Measurements from ENCODE around the gene PLEKHA8. TPM values are rescaled to one million over a fixed set of nuclear protein-coding genes. Genes with fewer than 3 reads are reported as not detected.

PLEKHA8 gene
- total and polyA plus RNA-seq, 10 of the 15 experiments (the other 5 are each of a cell fraction or from before 2014, with no cell fraction given) = 1.1 to 13.2 (median 5.7) TPM

DNA sequence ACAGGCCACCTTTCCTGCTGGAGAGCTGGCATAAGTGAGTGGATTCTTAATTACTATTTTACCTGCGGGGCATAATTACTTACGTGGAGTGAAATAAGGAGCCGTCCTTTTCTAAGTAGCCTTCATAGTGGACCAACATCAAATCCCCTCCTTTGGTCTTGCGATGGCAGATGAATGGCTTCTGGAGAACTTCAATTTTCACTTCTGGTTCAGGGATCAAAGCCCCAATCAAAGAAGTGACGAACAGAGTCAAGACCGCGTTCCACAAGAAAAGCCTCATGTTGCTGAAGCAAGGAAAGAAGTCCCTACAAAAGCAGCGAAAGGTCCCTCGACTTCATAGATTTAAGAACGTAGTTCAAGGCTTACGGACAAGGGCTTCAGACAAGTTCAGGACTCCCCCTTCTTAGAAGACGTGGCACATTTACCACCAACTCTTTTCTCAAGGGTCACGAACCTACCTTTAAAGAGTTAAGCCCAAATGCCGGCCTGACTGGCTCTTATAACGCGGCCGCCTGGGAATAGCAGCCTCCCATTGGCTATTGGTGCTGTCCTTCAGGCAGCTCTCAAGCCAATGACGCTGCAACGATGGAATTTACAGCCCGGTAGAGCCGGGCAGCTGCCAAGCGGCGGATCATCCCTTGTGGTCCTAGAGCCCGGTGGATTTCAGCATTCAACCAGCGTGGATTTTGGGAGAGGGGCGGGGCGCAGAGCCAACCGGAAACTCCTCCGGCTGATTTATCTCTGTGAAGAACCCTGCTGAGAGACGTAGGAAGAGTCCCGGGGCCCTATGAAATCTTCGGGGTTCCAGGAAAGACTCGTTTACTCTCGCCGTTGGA is 1.8 kb upstream of the PLEKHA8 start, which contains the start of gene FKBP14 (continued):
- TF ChIP-seq NFYA (IDR thresholded peaks at IDR 0.05; ENCODE audit: borderline replicate concordance, low read depth, low read length) = peak; percentile 67; the same call in 1 of the 2 replicates
- TF ChIP-seq FOS (IDR thresholded peaks at IDR 0.05; ENCODE audit: borderline replicate concordance, extremely low read depth, insufficient read length) = peak; percentile 72
- TF ChIP-seq TCF12 (IDR thresholded peaks at IDR 0.05; ENCODE audit: low read depth, low read length) = peak; percentile 57; the same call in 1 of the 2 replicates
- no peak for TF ChIP-seq ZNF24 (IDR thresholded peaks at IDR 0.05)
- TF ChIP-seq, protein P1, sequence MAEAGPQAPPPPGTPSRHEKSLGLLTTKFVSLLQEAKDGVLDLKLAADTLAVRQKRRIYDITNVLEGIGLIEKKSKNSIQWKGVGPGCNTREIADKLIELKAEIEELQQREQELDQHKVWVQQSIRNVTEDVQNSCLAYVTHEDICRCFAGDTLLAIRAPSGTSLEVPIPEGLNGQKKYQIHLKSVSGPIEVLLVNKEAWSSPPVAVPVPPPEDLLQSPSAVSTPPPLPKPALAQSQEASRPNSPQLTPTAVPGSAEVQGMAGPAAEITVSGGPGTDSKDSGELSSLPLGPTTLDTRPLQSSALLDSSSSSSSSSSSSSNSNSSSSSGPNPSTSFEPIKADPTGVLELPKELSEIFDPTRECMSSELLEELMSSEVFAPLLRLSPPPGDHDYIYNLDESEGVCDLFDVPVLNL (IDR thresholded peaks at IDR 0.05; ENCODE audit: low read depth, low read length) = 0 out of 2 replicates have a peak, but pooled peaks have one; percentile 10
- peak; percentile 66; the same call in 1 of the 2 replicates for TF ChIP-seq SMARCA5 (IDR thresholded peaks at IDR 0.05)
- TF ChIP-seq NR2C2 (IDR thresholded peaks at IDR 0.05; ENCODE audit: borderline replicate concordance, control insufficient read depth, insufficient read length, low read depth) = no peak
- TF ChIP-seq STAT1 (conservative IDR thresholded peaks at IDR 0.05) = 0 out of 2 replicates have a peak, but pooled peaks have one; percentile 22
- TF ChIP-seq RFX5 (IDR thresholded peaks at IDR 0.05; ENCODE audit: low read depth, low read length) = peak; percentile 49; the same call in 1 of the 2 replicates
- no peak for TF ChIP-seq FOXK2 (IDR thresholded peaks at IDR 0.05)
- TF ChIP-seq POLR2AphosphoS2 (IDR thresholded peaks at IDR 0.05; ENCODE audit: low read depth, low read length) = peak; percentile 76; the same call in 1 of the 2 replicates
- TF ChIP-seq, protein P2, sequence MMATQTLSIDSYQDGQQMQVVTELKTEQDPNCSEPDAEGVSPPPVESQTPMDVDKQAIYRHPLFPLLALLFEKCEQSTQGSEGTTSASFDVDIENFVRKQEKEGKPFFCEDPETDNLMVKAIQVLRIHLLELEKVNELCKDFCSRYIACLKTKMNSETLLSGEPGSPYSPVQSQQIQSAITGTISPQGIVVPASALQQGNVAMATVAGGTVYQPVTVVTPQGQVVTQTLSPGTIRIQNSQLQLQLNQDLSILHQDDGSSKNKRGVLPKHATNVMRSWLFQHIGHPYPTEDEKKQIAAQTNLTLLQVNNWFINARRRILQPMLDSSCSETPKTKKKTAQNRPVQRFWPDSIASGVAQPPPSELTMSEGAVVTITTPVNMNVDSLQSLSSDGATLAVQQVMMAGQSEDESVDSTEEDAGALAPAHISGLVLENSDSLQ (IDR thresholded peaks at IDR 0.05) = peak; percentile 99
- no peak for TF ChIP-seq ZZZ3 (IDR thresholded peaks at IDR 0.05; ENCODE audit: control insufficient read depth, insufficient read length, low read depth)
- 0 out of 2 replicates have a peak, but pooled peaks have one; percentile 36 for TF ChIP-seq LARP7 (IDR thresholded peaks at IDR 0.05)
- TF ChIP-seq TCF3 (IDR thresholded peaks at IDR 0.05; ENCODE audit: borderline replicate concordance, insufficient read depth, low read depth, low read length) = no peak
- no peak for TF ChIP-seq HDAC2 (IDR thresholded peaks at IDR 0.05)
- TF ChIP-seq NFXL1 (IDR thresholded peaks at IDR 0.05; ENCODE audit: borderline replicate concordance) = no peak
- TF ChIP-seq, protein P3, sequence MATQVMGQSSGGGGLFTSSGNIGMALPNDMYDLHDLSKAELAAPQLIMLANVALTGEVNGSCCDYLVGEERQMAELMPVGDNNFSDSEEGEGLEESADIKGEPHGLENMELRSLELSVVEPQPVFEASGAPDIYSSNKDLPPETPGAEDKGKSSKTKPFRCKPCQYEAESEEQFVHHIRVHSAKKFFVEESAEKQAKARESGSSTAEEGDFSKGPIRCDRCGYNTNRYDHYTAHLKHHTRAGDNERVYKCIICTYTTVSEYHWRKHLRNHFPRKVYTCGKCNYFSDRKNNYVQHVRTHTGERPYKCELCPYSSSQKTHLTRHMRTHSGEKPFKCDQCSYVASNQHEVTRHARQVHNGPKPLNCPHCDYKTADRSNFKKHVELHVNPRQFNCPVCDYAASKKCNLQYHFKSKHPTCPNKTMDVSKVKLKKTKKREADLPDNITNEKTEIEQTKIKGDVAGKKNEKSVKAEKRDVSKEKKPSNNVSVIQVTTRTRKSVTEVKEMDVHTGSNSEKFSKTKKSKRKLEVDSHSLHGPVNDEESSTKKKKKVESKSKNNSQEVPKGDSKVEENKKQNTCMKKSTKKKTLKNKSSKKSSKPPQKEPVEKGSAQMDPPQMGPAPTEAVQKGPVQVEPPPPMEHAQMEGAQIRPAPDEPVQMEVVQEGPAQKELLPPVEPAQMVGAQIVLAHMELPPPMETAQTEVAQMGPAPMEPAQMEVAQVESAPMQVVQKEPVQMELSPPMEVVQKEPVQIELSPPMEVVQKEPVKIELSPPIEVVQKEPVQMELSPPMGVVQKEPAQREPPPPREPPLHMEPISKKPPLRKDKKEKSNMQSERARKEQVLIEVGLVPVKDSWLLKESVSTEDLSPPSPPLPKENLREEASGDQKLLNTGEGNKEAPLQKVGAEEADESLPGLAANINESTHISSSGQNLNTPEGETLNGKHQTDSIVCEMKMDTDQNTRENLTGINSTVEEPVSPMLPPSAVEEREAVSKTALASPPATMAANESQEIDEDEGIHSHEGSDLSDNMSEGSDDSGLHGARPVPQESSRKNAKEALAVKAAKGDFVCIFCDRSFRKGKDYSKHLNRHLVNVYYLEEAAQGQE (IDR thresholded peaks at IDR 0.05; ENCODE audit: low read depth, low read length) = no peak
- no peak for TF ChIP-seq ZBED1 (IDR thresholded peaks at IDR 0.05; ENCODE audit: borderline replicate concordance)
- TF ChIP-seq, protein P4, sequence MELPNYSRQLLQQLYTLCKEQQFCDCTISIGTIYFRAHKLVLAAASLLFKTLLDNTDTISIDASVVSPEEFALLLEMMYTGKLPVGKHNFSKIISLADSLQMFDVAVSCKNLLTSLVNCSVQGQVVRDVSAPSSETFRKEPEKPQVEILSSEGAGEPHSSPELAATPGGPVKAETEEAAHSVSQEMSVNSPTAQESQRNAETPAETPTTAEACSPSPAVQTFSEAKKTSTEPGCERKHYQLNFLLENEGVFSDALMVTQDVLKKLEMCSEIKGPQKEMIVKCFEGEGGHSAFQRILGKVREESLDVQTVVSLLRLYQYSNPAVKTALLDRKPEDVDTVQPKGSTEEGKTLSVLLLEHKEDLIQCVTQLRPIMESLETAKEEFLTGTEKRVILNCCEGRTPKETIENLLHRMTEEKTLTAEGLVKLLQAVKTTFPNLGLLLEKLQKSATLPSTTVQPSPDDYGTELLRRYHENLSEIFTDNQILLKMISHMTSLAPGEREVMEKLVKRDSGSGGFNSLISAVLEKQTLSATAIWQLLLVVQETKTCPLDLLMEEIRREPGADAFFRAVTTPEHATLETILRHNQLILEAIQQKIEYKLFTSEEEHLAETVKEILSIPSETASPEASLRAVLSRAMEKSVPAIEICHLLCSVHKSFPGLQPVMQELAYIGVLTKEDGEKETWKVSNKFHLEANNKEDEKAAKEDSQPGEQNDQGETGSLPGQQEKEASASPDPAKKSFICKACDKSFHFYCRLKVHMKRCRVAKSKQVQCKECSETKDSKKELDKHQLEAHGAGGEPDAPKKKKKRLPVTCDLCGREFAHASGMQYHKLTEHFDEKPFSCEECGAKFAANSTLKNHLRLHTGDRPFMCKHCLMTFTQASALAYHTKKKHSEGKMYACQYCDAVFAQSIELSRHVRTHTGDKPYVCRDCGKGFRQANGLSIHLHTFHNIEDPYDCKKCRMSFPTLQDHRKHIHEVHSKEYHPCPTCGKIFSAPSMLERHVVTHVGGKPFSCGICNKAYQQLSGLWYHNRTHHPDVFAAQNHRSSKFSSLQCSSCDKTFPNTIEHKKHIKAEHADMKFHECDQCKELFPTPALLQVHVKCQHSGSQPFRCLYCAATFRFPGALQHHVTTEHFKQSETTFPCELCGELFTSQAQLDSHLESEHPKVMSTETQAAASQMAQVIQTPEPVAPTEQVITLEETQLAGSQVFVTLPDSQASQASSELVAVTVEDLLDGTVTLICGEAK (IDR thresholded peaks at IDR 0.05; ENCODE audit: borderline replicate concordance) = peak; percentile 68
